Measurements from ENCODE around the gene IFNGR1.
"Not testable (repeated sequence)": the region's sequence is repeated elsewhere in the genome, so short reads cannot be mapped to it uniquely, and the experiment has no call there.

The IFNGR1 gene

DNA sequence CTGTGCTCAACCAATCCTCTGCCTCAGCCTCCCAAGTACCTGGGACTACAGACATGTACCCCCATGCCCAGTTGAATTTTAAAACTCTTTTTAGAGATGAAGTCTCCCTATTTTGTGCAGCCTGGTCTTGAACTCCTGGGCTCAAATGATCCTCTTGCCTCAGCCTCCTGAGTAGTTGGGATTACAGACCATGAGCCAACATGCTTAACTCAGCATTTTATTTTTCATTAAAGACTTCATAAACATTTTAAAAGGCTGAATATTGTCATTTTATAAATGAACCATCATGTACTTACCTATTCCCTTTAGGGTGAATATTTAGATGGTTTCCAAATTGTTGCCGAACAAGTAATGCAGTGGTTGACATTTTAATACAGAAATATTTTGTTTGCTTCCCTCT, 16.5 kb upstream of the IFNGR1 start:
- DNase-seq, result no peak

DNA sequence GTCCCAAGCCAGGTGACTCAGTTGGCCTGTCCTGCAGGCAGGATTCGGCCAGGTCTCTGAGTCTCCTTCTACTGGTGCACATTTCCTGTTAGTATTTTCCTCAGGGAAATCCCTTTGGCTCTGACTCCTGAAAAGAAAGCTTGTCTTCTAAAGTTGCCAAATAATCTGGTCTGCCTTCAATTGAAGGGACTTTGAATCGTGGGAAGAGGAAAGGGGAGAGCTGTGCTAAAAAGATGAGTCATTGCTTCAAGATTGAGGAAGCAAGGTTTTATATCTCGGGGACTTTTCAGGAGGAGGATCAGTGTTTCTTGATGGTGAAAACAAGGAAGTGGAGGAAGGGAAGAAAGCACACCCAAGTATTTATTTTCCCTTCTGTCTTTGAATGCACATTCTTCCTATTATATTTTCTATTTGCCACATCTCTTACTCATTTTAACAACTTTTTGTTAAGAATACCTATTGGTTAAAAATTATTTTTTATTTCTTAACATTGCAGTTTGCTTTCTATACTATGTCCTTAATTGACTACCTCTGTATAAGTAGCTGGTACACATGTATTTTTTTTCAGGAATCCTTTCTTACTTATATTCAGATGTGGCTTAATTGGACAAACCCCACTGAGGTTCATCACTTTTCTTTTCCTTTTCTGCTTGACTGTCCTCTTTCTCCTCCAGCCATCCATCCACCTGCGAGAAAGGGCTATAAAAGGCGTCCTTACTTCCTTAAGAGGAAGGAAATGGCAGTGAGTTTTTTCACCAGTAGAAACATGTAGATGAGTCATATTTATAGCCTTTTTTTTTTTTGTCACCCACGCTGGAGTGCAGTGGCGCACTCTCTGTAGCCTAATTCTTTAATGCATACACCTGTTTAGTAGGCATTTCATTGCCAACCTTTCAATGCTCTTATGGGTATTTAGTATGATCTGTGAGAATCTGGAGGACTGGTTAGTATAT, 15.0 kb upstream of the IFNGR1 start:
- peak; percentile 87 for DNase-seq

DNA sequence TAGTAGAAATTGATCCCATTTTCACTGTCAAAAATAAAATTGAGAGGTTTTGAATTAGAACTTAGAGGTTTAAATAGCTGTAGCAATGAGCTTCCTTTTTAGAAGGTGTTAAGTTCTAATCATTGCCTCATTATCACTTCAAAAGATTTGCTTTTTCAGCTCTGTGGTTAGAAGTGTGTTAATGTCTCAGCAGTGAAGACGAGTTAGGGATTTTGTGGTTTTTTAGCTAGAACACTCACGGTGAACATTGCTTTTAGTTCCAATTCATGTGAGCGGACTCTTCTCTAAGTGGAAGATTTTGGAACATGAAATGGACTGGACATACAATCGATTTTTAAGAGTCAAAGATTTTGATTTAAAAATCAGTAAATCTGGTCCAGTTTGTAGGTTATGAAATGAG, 12.7 kb upstream of the IFNGR1 start:
- DNase-seq, result no peak

GRCh38 chr6:137230956-137231555, 11.9 kb upstream of the IFNGR1 start:
- DNase-seq, result no peak

DNA sequence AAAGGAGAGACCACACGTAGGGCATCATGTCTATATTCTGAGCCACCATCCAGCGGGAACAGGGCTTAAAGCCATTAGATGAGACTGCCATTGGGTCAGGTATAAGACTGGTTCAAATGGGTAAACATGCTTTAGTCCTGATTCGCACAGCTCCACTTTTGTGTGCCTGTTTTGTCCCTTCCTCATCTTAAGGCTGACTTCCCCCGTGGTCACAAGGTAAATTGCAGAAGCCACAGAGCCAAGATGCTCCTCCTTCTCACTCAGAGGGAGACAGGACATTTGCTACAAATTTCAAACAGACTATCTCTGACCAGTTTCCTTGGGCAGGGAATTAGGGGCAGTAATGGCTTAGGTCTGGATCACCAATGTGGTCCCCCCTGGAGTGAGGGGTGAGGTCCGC, 11.4 kb upstream of the IFNGR1 start:
- no peak for DNase-seq

DNA sequence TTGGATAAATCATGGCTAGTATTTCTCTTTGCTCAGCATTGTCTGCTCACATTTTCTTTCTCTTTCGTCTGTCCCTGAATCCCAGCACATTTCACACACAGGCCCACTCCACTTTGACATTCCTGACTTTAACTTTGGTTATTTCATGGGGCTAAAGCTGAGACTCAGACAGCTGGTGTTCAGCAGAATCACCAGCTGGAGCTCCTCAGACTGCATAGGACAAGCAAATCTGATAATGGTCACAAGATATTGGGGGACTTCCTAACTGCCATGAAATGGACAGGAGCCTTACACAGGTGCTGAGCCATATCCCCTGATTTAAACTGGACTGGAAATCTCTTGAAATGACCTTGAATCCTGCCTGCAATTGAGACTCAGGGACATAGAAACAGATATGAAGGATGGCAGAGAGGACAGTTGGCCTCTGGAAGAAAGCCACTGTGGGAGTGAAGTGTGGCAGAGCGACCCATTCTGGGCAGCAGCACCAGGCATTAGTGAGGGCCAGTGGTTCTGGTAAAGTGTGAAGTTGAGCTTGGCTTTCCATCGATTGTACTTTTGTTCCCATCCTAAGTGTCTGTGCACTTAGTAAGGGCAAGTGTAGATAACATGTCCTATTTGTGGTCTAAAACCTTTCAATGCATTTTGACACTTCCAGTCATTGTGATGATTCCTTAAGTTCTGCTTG, 10.0 kb upstream of the IFNGR1 start:
- DNase-seq, result no peak

- no peak for DNase-seq
Observed at GRCh38 chr6:137227871-137228302, 8.7 kb upstream of the IFNGR1 start.

GRCh38 chr6:137226697-137227096, 7.5 kb upstream of the IFNGR1 start:
- no peak for DNase-seq

- no peak for DNase-seq
Observed at GRCh38 chr6:137224799-137225198, 5.6 kb upstream of the IFNGR1 start.

DNA sequence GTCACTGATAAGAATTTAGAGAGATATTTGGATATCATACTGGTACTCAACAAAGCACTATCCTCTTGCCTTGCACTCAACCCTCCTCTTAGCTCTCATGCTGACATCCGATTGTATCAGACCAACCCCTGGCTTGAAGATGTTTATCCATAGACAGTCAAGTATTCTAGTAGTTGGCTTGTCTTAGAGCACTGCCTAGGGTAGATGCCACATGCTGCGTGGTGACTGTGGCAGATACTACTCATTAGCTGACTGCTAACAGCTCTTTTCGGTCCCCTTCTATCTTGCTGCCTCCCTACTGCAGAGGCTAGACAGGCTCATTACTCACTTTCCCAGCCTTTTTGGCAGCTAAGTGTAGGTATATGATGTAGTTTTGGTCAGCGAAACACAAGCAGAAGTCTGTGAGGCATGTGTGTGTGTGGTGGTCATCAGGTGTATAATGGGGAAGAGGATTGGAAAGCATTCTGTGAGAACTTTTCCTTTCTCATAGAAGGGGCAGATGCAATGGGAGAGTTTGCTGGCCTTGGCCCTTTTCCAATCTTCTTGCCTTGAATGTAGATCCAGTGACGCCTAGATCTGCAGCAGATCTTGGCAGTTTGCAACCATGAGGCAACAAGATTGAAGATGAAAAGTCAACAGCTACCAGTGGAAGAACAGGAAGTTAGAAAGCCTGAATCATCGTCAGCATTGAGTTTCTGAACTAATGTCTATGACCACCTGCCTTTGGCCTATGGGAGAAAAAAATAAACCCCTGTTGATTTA, 4.4 kb upstream of the IFNGR1 start:
- DNase-seq, result peak; percentile 20

DNA sequence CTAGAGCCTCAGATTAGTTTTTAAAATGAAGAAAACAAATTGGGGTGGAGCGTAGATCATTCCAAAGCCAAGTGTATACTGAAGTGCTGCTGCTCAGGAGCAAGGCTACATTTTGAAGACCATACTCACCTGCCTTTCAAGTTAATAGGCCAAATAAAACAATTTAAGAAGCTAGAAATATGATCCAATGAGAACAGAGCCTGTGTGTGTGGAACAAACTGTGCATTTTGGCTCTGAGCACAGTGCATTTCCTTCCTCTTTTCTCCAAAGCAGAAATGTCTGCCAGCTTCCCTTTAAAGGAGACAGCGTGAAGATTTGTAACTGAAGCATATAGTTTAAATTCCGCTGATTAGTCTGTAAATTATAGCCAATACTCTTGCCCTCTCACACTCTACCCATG, 3.2 kb upstream of the IFNGR1 start:
- no peak for DNase-seq

DNA sequence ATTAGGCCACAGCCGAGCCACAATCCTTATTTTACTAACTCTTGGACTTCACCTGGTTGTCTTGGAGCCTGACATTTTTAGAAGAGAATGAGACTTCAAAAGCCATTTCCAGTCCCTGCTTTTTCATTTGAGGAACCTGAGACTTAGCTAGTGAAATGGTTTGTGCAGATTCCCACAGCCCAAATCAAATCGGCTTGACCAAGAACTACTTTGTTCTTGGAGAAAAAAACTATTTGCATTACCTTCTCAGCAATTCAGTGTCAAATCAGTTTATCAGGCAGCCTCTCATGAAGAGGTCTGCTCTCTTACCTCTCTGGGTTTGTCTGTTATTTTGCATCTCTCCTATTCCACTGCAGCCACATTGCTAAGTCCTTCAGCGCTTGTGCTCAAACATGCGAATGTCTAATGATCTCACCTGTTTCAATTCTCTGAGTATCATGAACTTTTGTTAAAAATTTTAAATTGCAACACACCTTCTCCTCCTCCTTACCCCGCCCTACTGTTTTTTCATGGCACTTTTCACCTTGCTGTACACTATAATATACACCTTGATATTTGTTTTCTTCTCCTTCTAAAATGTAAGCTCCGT, 573 bp upstream of the IFNGR1 start:
- DNase-seq, result no peak

DNA sequence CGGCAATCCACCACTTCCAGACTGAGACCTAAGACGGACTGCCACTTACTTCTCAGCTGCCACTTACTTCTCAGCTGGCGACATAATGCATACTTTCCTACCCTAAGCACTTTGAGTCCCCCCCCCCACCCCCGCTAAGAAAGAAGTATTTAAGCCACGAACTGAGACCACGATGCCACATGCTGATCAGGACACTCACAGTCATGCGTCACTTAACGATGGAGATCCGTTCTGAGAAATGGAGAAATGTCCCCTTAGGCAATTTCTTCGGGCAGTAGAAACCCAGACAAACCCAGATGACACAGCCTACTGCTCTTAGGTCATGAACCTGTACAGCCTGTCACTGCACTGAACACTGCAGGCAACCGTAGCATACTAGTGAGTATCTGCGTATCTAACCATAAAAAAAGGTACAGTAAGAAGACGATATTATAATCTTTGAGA, 690 bp downstream of the IFNGR1 start:
- peak; percentile 88 for DNase-seq

GRCh38 chr6:137217801-137218472, 1.2 kb downstream of the IFNGR1 start:
- DNase-seq, result peak; percentile 25

GRCh38 chr6:137216875-137217553, 2.2 kb downstream of the IFNGR1 start:
- no peak for DNase-seq

DNA sequence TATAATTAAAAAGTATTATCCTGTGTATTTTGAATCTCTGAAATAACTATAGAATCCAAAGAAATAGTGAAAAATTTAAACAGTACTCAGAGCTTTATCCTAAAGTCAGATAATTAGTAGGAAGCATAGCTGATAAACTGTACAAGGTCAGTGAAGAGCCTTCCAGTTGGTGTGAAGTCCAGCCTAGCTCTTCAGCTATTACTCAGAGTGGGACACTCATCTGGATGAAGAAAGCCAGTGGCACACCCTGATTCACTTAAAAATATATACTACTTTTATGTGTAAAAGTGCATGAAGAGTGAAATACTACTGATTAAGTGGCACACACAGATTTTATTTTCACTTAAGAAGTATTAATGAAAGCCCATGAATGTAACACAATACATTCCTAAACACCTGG, 3.1 kb downstream of the IFNGR1 start:
- peak; percentile 13 for DNase-seq

DNA sequence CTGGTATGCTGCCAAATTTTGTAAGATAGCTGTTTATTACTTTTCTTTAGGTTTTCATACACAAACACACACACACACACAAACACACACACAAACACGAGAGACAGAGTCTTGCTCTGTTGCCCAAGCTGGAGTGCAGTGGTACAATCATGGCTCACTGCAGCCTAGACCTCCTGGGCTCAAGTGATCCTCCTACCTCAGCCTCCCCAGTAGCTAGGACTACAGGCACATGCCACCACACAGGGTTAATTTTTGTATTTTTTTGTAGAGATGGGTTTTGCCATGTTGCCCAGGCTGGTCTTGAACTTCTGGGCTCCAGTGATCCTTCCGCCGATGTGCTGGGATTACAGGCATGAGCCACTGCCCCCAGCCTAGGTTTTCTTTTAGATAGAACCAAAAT, 3.6 kb downstream of the IFNGR1 start:
- not testable (repeated sequence) for DNase-seq

DNA sequence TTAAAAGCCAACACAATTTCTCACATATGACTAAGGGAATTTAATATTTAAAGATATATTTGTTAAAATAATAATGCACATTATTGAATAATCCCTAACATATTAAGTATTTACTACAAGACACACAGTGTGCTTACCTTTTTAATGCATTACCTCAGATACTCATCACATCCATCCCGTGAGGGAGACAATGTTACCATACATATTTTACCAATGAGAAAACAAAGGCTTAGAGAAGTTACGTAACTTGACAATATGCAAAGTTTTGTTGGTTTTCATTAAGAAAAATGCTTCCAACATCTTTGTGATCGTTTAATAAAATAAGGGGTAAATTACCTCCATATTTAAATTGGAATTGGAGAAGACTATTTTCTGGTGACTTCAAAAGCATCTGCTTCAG, 4.3 kb downstream of the IFNGR1 start:
- peak; percentile 11 for DNase-seq

DNA sequence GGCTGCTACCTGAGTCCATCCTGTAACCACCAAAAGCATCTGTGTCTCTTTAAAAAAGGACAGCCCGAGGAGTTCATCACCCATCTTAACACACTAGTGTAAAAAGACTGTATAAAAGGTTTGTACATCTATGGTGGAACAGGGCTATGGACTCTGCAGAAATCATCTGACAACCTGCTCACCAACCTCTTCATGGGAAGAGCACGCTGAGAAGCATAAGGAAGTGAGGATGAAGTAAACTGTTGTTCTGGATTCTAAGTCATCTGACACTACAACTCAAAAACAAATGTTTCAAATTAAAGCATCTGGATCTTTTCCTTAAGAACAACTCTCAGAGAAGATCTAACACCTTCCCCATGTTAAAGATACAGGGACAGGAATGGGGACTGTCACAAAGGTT, 5.4 kb downstream of the IFNGR1 start:
- DNase-seq, result no peak

DNA sequence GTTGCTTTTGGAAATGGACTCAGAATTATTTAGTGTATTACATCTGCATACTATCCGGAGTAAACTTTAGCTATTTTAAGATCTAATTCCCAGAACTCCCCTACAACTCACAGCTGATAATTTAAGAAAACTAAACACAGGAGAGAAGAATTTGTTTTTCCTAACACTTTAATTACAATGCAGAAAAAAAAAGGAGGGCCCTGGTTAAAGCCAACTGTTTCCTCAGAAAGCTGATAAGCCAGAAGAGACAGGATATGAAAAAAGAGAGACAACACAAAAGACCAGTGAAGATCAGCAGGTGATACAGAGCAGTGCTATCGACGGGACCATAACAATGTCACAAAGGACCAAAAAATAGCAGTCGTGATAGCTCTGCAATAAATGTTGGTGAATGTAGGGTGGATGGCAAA, 5.8 kb downstream of the IFNGR1 start:
- no peak for DNase-seq

DNA sequence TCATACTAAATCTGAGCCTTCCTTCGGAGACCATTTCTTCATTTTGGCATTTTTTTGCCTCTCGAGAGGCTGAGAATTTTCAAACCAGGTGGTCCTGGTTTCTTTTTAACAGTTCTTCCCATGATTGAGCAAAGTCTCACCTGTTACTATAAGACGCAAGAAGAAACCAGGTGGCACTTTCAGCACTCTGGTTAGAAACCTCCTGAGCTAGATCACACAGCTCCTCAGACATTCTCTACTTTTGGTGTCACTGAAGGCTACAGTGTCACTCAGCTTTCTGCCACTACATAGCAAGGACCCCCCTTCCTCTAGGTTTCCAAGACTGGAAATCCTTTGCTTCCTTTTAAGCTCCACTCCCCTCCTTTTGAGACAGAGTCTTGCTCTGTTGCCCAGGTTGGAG, 7.3 kb downstream of the IFNGR1 start:
- no peak for DNase-seq

Measured in EL (cell line).